Prostate gland (tissue), 2 donors: ENCODE results near the gene POU6F2. TPM values are rescaled to one million over a fixed set of nuclear protein-coding genes. Genes with fewer than 3 reads are reported as not detected.

Experiments used
- DNase-seq: peaks from one replicate; pipeline ENCODE4 v3.0.0-alpha.2; 2019; ENCODE audit warnings: low spot score
- H3K27ac ChIP-seq, 2 donors: fragments of 200-600 bp; sonication (generic); 2 replicates each; pipeline ENCODE4 v1.5.1; 2017 to 2019
- H3K27me3 ChIP-seq: fragments of 200-600 bp; sonication (generic); replicated peaks from 2 replicates; pipeline ENCODE4 v1.5.1; 2019; ENCODE audit not compliant: insufficient read depth
- H3K36me3 ChIP-seq, 2 donors: fragments of 200-600 bp; sonication (generic); 1 replicate in 1 of 2; 2 replicates in 1 of 2; pipeline versions ENCODE4 v1.5.1 to v1.8.1; 2017 to 2019
- H3K4me1 ChIP-seq: fragments of 200-600 bp; sonication (generic); replicated peaks from 2 replicates; pipeline ENCODE4 v1.5.1; 2019
- H3K4me3 ChIP-seq, 2 donors: fragments of 200-600 bp; sonication (generic); 2 replicates each; pipeline ENCODE4 v1.5.1; 2017 to 2019
- H3K9me3 ChIP-seq: fragments of 200-600 bp; sonication (generic); 2 replicates; pipeline ENCODE4 v1.5.1; 2017
- CTCF ChIP-seq, 4 experiments: fragments of 200-600 bp in 2 of 4; fragments of 450-650 bp in 2 of 4; sonication (generic) in 2 of 4; IDR thresholded peaks; 1 replicate in 3 of 4; 2 replicates in 1 of 4; pipeline ENCODE4 v1.5.1; 2016 to 2019; ENCODE audit warnings: antibody characterized with exemption in 4 of 4, mild to moderate bottlenecking in 2 of 4, moderate library complexity in 2 of 4
- POLR2A ChIP-seq: fragments of 450-650 bp; IDR thresholded peaks from one replicate; pipeline ENCODE4 v1.6.1; 2016; ENCODE audit warnings: antibody characterized with exemption, mild to moderate bottlenecking
- POLR2AphosphoS5 ChIP-seq: sonication (generic); formaldehyde crosslinking; IDR thresholded peaks from one replicate; pipeline ENCODE4 v1.6.1; 2017; ENCODE audit warnings: antibody characterized with exemption
- WGBS: methylation state at CpG from one replicate; pipeline ENCODE4 v1.1.5; 2018; 5-methylcytosine and 5-hydroxymethylcytosine counted together
- intact Hi-C: fragments of 100-400 bp; cut with DNase I; formaldehyde crosslinking; loops from one replicate; pipeline ENCODE4 v1.14.2; 2022
- total RNA-seq, 2 donors: library from RNA; depleted of rRNA; stranded (reverse); fragments of >200 nt; gene quantifications; one replicate each; pipeline ENCODE4 v1.1.0, GENCODE V29; 2016

POU6F2 gene
- total RNA-seq, 2 donors from 2014 or later = 2.4 TPM; not detected in 1

DNA sequence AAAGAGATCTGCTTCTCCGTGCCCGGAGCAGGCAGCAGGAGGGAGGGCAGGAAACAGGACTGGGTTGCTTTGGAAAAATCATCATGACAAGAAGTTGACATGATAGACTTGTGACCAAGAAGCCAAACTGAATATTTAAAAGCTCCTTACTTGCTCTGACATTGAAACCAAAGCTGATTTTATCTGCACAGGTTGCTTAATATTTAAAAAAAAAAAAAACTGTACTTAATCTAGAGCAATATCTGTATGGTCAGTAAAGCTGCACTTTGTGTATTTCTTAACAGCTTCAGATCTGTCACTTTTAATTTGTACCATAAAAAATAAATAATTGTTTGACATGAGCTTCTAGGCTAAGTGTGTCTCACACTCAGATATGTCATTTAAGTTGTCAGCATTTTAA lies 490.6 kb downstream of the POU6F2 start:
- DNase-seq = no peak
- TF ChIP-seq POLR2A (no peak), POLR2AphosphoS5 (no peak), CTCF (IDR thresholded peaks at IDR 0.05) (no peak)
- Histone ChIP-seq H3K4me1 (no peaks in the 10 kb centered on the region), H3K27me3 (no peaks in the 10 kb centered on the region), H3K36me3 (no peaks in the 10 kb centered on the region), H3K27ac (no peak overlapping the region), H3K9me3 (no peaks in the 10 kb centered on the region), H3K4me3 (no peak overlapping the region)
- intact Hi-C loops = no loop called here
- WGBS = 31% methylated on average over 2 of the region's 2 CpGs

GRCh38 chr7:39468808-39469374 lies 491.2 kb downstream of the POU6F2 start:
- intact Hi-C loops = no loop called here
- Histone ChIP-seq H3K4me1 (no peaks in the 10 kb centered on the region), H3K27me3 (no peaks in the 10 kb centered on the region), H3K9me3 (no peaks in the 10 kb centered on the region), H3K4me3 (no peak overlapping the region), H3K27ac (no peak overlapping the region), H3K36me3 (no peaks in the 10 kb centered on the region)
- DNase-seq = no peak
- TF ChIP-seq POLR2A (no peak), CTCF (IDR thresholded peaks at IDR 0.05) (no peak), POLR2AphosphoS5 (no peak)
- WGBS = 71% methylated on average over 7 of the region's 7 CpGs

GRCh38 chr7:39480901-39481300 lies 503.2 kb downstream of the POU6F2 start:
- Histone ChIP-seq H3K36me3 (no peaks in the 10 kb centered on the region), H3K27me3 (no peaks in the 10 kb centered on the region), H3K4me3 (no peak overlapping the region), H3K27ac (no peak overlapping the region), H3K4me1 (no peaks in the 10 kb centered on the region), H3K9me3 (no peaks in the 10 kb centered on the region)
- no peak for DNase-seq
- no peak for TF ChIP-seq POLR2A
- no peak for TF ChIP-seq POLR2AphosphoS5
- no peak for TF ChIP-seq CTCF (IDR thresholded peaks at IDR 0.05)
- intact Hi-C loops = no loop called here

GRCh38 chr7:39488467-39489393 lies 511.0 kb downstream of the POU6F2 start:
- no peaks in the 10 kb centered on the region for H3K4me1 ChIP-seq
- H3K36me3 ChIP-seq = no peaks in the 10 kb centered on the region
- DNase-seq = no peak
- intact Hi-C loops = no loop called here
- no peaks in the 10 kb centered on the region for H3K9me3 ChIP-seq
- no peaks in the 10 kb centered on the region for H3K27me3 ChIP-seq
- H3K27ac ChIP-seq = no peak overlapping the region
- no peak for TF ChIP-seq CTCF (IDR thresholded peaks at IDR 0.05)
- TF ChIP-seq POLR2AphosphoS5 = no peak
- no peak for TF ChIP-seq POLR2A
- WGBS = 64% methylated on average over 7 of the region's 7 CpGs
- no peak overlapping the region for H3K4me3 ChIP-seq
